Neuronal stem cell (in vitro differentiated cells): ENCODE measurements around the gene UBAC2.
A peak's percentile ranks its signal among the peaks of the same experiment; 100 is the strongest.

Experiments used
- DNase-seq: peaks from one replicate; pipeline ENCODE4 v3.0.0-alpha.2; 2013; ENCODE audit warnings: low spot score
- H2AFZ ChIP-seq: one replicate; pipeline ENCODE4 v1.6.1; 2013; ENCODE audit warnings: mild to moderate bottlenecking, low read length, inconsistent platforms
- H2AK5ac ChIP-seq: 2 replicates; pipeline ENCODE4 v1.6.1; 2013; ENCODE audit warnings: low read depth, mild to moderate bottlenecking, inconsistent platforms, low read length, moderate library complexity, mixed read lengths
- H2BK120ac ChIP-seq: 2 replicates; pipeline ENCODE4 v1.6.1; 2013; ENCODE audit warnings: low read depth, mild to moderate bottlenecking, inconsistent platforms, low read length, moderate library complexity, mixed read lengths
- H2BK12ac ChIP-seq: one replicate; pipeline ENCODE4 v1.6.1; 2013; ENCODE audit warnings: low read length, inconsistent platforms
- H2BK15ac ChIP-seq: 2 replicates; pipeline ENCODE4 v1.6.1; 2013; ENCODE audit warnings: mild to moderate bottlenecking, low read length, inconsistent platforms, mixed read lengths
- H2BK5ac ChIP-seq: one replicate; pipeline ENCODE4 v1.6.1; 2013; ENCODE audit warnings: inconsistent platforms, mild to moderate bottlenecking, low read length, moderate library complexity
- H3K14ac ChIP-seq: one replicate; pipeline ENCODE4 v1.6.1; 2013; ENCODE audit warnings: low read length, inconsistent platforms
- H3K18ac ChIP-seq: 2 replicates; pipeline ENCODE4 v1.6.1; 2013; ENCODE audit warnings: low read length, inconsistent platforms
- H3K23ac ChIP-seq: 2 replicates; pipeline ENCODE4 v1.6.1; 2013; ENCODE audit warnings: low read depth, mild to moderate bottlenecking, mixed read lengths, low read length, inconsistent platforms; ENCODE audit not compliant: poor library complexity
- H3K27ac ChIP-seq: replicated peaks from 3 replicates; pipeline ENCODE4 v1.5.1; 2013; ENCODE audit warnings: low read length, inconsistent platforms
- H3K27me3 ChIP-seq, 3 experiments: 2 replicates each; pipeline ENCODE4 v1.6.1; 2013; ENCODE audit warnings: low read length in 3 of 3, mild to moderate bottlenecking in 2 of 3, inconsistent platforms in 1 of 3, low read depth in 1 of 3, mixed read lengths in 1 of 3, moderate library complexity in 1 of 3; ENCODE audit not compliant: control insufficient read depth in 3 of 3, insufficient read depth in 3 of 3
- H3K36me3 ChIP-seq, 2 donors: replicated peaks in 1 of 2; 2 replicates each; pipeline ENCODE4 v1.6.1; 2013; ENCODE audit warnings: low read length in 2 of 2; ENCODE audit not compliant: control insufficient read depth in 2 of 2, insufficient read depth in 2 of 2
- H3K4ac ChIP-seq: 2 replicates; pipeline ENCODE4 v1.6.1; 2013; ENCODE audit warnings: inconsistent platforms, mild to moderate bottlenecking, low read length, moderate library complexity
- H3K4me1 ChIP-seq, 2 donors: 1 replicate in 1 of 2; 2 replicates in 1 of 2; pipeline ENCODE4 v1.6.1; 2013; ENCODE audit warnings: low read length in 2 of 2, low read depth in 1 of 2; ENCODE audit not compliant: control insufficient read depth in 2 of 2, insufficient read depth in 1 of 2
- H3K4me2 ChIP-seq: one replicate; pipeline ENCODE4 v1.6.1; 2013; ENCODE audit warnings: mild to moderate bottlenecking, low read length, inconsistent platforms; ENCODE audit not compliant: insufficient read depth, poor library complexity, severe bottlenecking
- H3K4me3 ChIP-seq, 2 donors: 2 replicates each; pipeline ENCODE4 v1.5.1; 2013; ENCODE audit warnings: low read length in 2 of 2, mild to moderate bottlenecking in 2 of 2, inconsistent platforms in 1 of 2, moderate library complexity in 1 of 2
- H3K79me1 ChIP-seq: one replicate; pipeline ENCODE4 v1.6.1; 2013; ENCODE audit warnings: low read depth, mild to moderate bottlenecking, inconsistent platforms, low read length, moderate library complexity
- H3K9ac ChIP-seq: one replicate; pipeline ENCODE4 v1.6.1; 2013; ENCODE audit warnings: mild to moderate bottlenecking, low read depth, low read length, inconsistent platforms; ENCODE audit not compliant: poor library complexity
- H3K9me3 ChIP-seq, 2 donors: replicated peaks in 1 of 2; 2 replicates each; pipeline versions ENCODE3 to v1.6.1; 2013; ENCODE audit warnings: low read length in 2 of 2, mild to moderate bottlenecking in 2 of 2, inconsistent platforms in 1 of 2, low read depth in 1 of 2, mixed read lengths in 1 of 2, moderate library complexity in 1 of 2; ENCODE audit not compliant: control insufficient read depth in 2 of 2, insufficient read depth in 1 of 2
- H4K8ac ChIP-seq: one replicate; pipeline ENCODE4 v1.6.1; 2013; ENCODE audit warnings: low read depth, mild to moderate bottlenecking, inconsistent platforms, low read length, moderate library complexity
- H4K91ac ChIP-seq: one replicate; pipeline ENCODE4 v1.6.1; 2013; ENCODE audit warnings: low read length, low read depth, mild to moderate bottlenecking, inconsistent platforms; ENCODE audit not compliant: poor library complexity
- WGBS, 2 donors: extraction: QIAGEN DNeasy Blood & Tissue Kit; methylation state at CpG; one replicate each; pipeline ENCODE4 v1.1.7; 2013; ENCODE audit warnings: missing lambda C conversion rate in 2 of 2, mixed read lengths in 1 of 2; ENCODE audit not compliant: insufficient read length in 2 of 2, insufficient replicate concordance in 1 of 2; ENCODE audit errors: extremely low coverage in 2 of 2; 5-methylcytosine and 5-hydroxymethylcytosine counted together

Gene UBAC2

DNA sequence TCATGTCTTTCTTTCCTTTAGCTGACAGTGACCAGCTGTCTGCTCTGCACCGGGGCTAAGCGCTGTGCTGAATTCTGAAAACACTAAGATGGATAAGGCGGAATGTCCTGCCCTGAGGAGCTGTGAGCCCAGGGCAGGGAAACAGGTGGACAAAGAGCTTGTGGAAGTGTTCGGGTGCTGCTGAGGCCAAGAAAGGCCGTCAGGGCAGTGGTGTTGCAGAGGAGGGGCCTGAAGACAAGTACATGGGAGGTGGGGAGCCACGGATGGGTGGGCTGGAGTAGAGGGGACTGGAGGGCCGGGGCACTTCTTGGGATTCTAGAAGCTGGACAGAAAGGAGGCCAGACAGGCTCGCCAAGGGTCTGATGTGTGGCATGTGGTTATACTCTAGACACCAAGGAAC lies 172.8 kb downstream of the UBAC2 start:
- DNase-seq, result no peak
- no peak overlapping the region for H2BK5ac ChIP-seq
- H3K18ac ChIP-seq, result peak overlapping the region; percentile 35

DNA sequence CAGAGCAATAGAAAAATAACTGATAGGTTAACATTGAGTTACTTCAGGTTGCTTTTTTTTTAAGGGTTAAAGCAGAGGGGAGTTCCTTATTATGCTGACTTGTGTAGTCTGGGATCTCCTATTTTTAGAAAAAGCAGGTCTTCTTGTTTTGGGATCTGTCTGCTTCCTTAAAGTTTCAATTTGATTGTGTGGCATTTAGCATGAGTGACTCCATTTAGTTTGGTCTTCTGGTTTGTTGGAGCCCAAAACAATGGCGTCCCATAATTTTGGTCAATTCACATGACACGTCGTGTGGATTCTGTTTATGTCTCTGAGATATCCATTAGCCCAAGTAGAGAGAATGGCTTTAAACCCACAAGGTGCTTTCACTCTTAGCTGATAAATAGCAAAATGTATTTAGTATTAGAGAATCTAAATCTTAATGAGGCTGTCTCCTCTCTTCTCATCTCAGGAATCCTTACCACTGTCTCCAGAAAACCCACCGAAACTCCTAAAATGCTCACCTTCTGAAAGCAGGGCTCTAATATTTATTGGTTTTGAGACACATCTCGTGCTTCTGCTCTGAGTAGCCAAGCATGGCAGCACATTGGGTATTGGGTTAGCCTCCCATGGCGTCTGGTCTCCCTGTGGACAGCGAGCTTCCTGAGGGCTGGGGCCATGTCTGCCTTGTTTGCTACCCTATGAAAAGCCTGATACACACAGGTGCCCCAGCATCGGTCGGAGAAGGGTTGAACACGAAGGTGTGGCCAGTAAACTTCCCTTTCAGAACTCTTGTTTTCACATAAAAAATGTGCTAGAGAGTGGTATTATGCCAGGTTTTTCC lies 173.7 kb downstream of the UBAC2 start:
- H3K23ac ChIP-seq, result no peak overlapping the region
- peaks cover 2 to 31% of the 10 kb centered on the region in 2 donors for H3K36me3 ChIP-seq
- no peak overlapping the region for H3K9ac ChIP-seq
- H3K4me2 ChIP-seq, result no peak overlapping the region
- no peak overlapping the region for H2AK5ac ChIP-seq
- no peaks in the 10 kb centered on the region for H3K79me1 ChIP-seq
- H3K27ac ChIP-seq, result no peak overlapping the region
- no peak overlapping the region for H3K4me3 ChIP-seq
- no peak overlapping the region for H3K14ac ChIP-seq
- H3K27me3 ChIP-seq, result no peaks in the 10 kb centered on the region
- no peak overlapping the region for H2BK15ac ChIP-seq
- no peaks in the 10 kb centered on the region for H3K9me3 ChIP-seq
- DNase-seq, result no peak
- no peak overlapping the region for H4K8ac ChIP-seq
- H3K18ac ChIP-seq, result no peak overlapping the region
- H4K91ac ChIP-seq, result no peak overlapping the region
- WGBS, 2 donors, result no CpG with 5 or more reads among the region's 10 CpGs
- no peak overlapping the region for H2BK120ac ChIP-seq
- H2BK5ac ChIP-seq, result no peak overlapping the region
- H3K4ac ChIP-seq, result no peak overlapping the region
- no peaks in the 10 kb centered on the region for H3K4me1 ChIP-seq
- no peak overlapping the region for H2BK12ac ChIP-seq
- no peak overlapping the region for H2AFZ ChIP-seq

More for the DNA sequence above, 172.8 kb downstream of the UBAC2 start:
- Histone ChIP-seq H2BK15ac (no peak overlapping the region), H2AK5ac (no peak overlapping the region), H3K4ac (no peak overlapping the region), H3K27me3 (no peaks in the 10 kb centered on the region), H3K79me1 (no peaks in the 10 kb centered on the region), H3K4me1 (no peaks in the 10 kb centered on the region), H3K4me2 (no peak overlapping the region), H2BK12ac (no peak overlapping the region), H3K36me3 (peaks cover 4 to 36% of the 10 kb centered on the region in 2 donors), H2BK120ac (no peak overlapping the region), H3K4me3 (peak overlapping the region in 1 of 2 donors; percentile 25), H4K91ac (no peak overlapping the region), H3K9me3 (no peaks in the 10 kb centered on the region), H3K9ac (no peak overlapping the region), H2AFZ (no peak overlapping the region), H3K14ac (peak overlapping the region; percentile 41), H3K27ac (no peak overlapping the region), H4K8ac (no peak overlapping the region), H3K23ac (no peak overlapping the region)
- no CpG with 5 or more reads among the region's 8 CpGs for WGBS, 2 donors

DNA sequence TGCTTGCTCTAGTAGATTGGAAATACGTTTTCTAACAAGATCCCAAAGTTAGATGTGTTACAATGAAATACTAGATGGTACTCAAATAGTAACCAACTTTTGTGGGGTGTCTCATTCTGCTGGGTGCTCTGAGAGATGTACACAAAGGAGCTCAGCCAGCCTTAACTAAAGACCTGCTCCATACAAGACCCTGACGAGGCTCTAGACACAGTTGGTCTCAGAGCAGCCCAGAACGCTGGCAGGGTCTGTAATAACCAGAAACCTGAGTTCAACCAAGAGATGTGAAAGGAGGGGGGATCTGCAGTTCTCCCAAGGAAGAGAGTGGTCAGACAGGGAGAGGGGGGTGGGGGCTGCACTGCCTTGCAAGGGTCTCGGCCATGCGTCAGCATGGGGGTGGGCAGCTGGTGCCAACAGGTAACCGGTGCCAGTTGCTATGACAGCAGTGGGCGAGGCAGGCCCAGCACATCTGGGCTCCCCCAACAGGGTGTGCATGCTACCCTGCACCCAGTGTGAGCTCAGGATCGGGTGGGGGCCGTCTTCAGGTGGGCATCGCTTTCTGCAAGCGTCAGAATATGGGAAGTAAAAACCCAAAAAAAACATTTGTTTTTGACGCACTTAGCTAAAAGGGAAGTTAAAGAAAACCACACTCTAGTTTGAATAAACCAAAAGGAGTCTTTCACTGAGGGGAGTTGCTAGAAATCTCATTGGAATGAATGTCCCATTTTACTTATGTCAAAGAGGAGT lies 174.5 kb downstream of the UBAC2 start:
- H2BK12ac ChIP-seq, result no peak overlapping the region
- DNase-seq, result no peak
- H3K4me2 ChIP-seq, result no peak overlapping the region
- no peak overlapping the region for H2AK5ac ChIP-seq
- H3K4me1 ChIP-seq, result no peaks in the 10 kb centered on the region
- H4K8ac ChIP-seq, result no peak overlapping the region
- H3K4ac ChIP-seq, result no peak overlapping the region
- H4K91ac ChIP-seq, result no peak overlapping the region
- H2AFZ ChIP-seq, result no peak overlapping the region
- H3K9ac ChIP-seq, result no peak overlapping the region
- H2BK5ac ChIP-seq, result no peak overlapping the region
- H3K23ac ChIP-seq, result no peak overlapping the region
- no peaks in the 10 kb centered on the region for H3K79me1 ChIP-seq
- no peak overlapping the region for H2BK120ac ChIP-seq
- no peak overlapping the region for H3K4me3 ChIP-seq
- no peak overlapping the region for H3K18ac ChIP-seq
- WGBS, 2 donors, result no CpG with 5 or more reads among the region's 12 CpGs
- H3K27me3 ChIP-seq, result no peaks in the 10 kb centered on the region
- no peaks in the 10 kb centered on the region for H3K9me3 ChIP-seq
- H3K14ac ChIP-seq, result no peak overlapping the region
- peaks cover 2 to 23% of the 10 kb centered on the region in 2 donors for H3K36me3 ChIP-seq
- H2BK15ac ChIP-seq, result no peak overlapping the region
- H3K27ac ChIP-seq, result no peak overlapping the region

DNA sequence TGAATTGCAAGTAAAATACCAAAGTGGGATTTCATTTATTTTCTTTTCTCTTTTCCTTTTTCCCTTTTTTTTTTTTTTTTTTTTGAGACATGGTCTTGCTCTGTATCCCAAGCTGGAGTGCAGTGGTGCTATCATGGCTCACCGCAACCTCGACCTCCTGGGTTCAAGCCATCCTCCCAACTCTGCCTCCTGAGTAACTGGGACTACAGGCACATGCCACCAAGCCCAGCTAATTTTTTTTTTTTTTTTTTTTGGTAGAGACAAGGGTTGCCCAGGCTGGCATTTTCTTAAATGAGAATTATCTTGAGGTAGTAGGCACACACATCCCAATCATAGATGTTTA lies 175.1 kb downstream of the UBAC2 start:
- no peak for DNase-seq
- Histone ChIP-seq H3K27me3 (no peaks in the 10 kb centered on the region), H3K4me2 (no peak overlapping the region), H3K79me1 (no peaks in the 10 kb centered on the region), H4K91ac (no peak overlapping the region), H2AK5ac (no peak overlapping the region), H2BK15ac (no peak overlapping the region), H3K36me3 (peaks cover 5 to 18% of the 10 kb centered on the region in 2 donors), H2BK12ac (no peak overlapping the region), H3K4me3 (no peak overlapping the region), H2BK120ac (no peak overlapping the region), H2BK5ac (no peak overlapping the region), H3K14ac (no peak overlapping the region), H3K4ac (no peak overlapping the region), H3K9me3 (no peaks in the 10 kb centered on the region), H3K23ac (no peak overlapping the region), H3K9ac (no peak overlapping the region), H4K8ac (no peak overlapping the region), H3K27ac (no peak overlapping the region), H3K4me1 (no peaks in the 10 kb centered on the region), H2AFZ (no peak overlapping the region), H3K18ac (no peak overlapping the region)
- no CpG with 5 or more reads among the region's 2 CpGs for WGBS, 2 donors
